Measurements from ENCODE around the gene CDC42BPB.

DNA sequence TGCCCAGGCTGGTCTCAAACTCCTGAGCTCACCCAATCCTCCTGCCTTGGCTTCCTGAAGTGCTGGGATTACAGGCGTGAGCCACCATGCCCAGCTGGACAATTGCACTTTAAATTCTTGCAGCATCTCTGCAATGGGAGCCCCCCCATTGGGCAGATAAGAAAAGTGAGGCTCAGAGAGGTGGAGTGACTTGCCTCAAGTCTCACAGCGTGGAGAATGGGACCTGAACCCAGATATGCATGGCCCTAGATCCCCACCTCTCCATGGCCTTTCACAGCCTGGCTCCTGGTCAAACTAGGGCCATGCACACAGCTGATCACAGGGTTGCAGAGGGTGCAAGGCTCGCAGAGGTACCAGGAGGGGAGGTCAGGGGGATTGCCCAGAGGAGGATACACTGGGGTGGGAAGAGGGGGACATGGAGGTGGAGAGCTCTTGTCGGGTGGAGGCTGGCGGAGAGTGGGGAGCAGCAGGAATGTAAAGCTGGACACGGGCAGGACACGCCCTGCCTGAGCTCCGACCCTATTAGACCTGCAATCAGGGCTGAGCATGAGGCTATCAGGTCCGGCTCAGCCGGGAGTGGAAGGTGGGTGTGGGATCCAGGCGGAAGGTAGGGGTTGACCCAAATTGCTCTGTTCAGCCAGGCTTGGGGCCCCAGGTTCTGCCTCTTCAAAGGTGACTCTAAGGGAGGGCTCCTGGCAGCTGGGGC is 44.1 kb upstream of the CDC42BPB start:
- TF ChIP-seq, protein P1, sequence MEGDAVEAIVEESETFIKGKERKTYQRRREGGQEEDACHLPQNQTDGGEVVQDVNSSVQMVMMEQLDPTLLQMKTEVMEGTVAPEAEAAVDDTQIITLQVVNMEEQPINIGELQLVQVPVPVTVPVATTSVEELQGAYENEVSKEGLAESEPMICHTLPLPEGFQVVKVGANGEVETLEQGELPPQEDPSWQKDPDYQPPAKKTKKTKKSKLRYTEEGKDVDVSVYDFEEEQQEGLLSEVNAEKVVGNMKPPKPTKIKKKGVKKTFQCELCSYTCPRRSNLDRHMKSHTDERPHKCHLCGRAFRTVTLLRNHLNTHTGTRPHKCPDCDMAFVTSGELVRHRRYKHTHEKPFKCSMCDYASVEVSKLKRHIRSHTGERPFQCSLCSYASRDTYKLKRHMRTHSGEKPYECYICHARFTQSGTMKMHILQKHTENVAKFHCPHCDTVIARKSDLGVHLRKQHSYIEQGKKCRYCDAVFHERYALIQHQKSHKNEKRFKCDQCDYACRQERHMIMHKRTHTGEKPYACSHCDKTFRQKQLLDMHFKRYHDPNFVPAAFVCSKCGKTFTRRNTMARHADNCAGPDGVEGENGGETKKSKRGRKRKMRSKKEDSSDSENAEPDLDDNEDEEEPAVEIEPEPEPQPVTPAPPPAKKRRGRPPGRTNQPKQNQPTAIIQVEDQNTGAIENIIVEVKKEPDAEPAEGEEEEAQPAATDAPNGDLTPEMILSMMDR (IDR thresholded peaks at IDR 0.05) = no peak
- no peak for TF ChIP-seq POLR2AphosphoS5 (IDR thresholded peaks at IDR 0.05)
- no peak for TF ChIP-seq POLR2A (IDR thresholded peaks at IDR 0.05)

Measured in breast epithelium (tissue), 3 donors.